ENCODE data around the gene KCNAB1. TPM values are rescaled to one million over a fixed set of nuclear protein-coding genes. Genes with fewer than 3 reads are reported as not detected.

Gene KCNAB1
- total RNA-seq, 1 donor from 2014 or later, result 2.1 TPM

DNA sequence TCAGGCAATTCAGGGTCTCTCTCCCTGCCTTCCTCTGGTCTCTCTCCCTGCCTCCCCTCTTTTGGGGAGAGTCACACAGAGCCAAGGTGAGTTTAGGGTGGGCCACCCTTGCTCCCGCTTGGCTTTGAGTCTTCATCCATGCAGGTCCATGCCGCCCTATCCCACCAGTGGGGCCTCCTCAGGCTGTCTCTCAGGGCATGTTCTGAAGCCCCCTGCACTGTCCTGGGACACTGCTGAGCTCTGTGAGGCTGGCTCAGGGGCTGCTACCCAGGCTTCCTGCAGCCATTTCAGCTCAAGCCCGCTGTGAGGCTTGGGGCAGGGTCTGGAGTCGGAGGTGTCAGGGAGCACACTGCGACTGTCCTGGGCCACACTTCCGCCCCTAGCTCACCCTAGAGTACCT is 231.4 kb downstream of the KCNAB1 start:
- no peak for DNase-seq (ENCODE audit: low spot score, unreplicated experiment)
- Mint-ChIP-seq H3K27me3 (peaks cover 6% of the 10 kb centered on the region), H3K27ac (no peak overlapping the region), H3K9me3 (ENCODE audit: low read depth) (no peaks in the 10 kb centered on the region), H3K4me1 (ENCODE audit: low read depth) (peaks cover 4% of the 10 kb centered on the region), H3K4me3 (ENCODE audit: low read depth) (no peak overlapping the region), H3K36me3 (ENCODE audit: insufficient read depth) (no peaks in the 10 kb centered on the region)
- TF ChIP-seq, protein P1, sequence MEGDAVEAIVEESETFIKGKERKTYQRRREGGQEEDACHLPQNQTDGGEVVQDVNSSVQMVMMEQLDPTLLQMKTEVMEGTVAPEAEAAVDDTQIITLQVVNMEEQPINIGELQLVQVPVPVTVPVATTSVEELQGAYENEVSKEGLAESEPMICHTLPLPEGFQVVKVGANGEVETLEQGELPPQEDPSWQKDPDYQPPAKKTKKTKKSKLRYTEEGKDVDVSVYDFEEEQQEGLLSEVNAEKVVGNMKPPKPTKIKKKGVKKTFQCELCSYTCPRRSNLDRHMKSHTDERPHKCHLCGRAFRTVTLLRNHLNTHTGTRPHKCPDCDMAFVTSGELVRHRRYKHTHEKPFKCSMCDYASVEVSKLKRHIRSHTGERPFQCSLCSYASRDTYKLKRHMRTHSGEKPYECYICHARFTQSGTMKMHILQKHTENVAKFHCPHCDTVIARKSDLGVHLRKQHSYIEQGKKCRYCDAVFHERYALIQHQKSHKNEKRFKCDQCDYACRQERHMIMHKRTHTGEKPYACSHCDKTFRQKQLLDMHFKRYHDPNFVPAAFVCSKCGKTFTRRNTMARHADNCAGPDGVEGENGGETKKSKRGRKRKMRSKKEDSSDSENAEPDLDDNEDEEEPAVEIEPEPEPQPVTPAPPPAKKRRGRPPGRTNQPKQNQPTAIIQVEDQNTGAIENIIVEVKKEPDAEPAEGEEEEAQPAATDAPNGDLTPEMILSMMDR (IDR thresholded peaks at IDR 0.05; ENCODE audit: unreplicated experiment), result no peak

GRCh38 chr3:156352728-156353127 is 232.3 kb downstream of the KCNAB1 start:
- DNase-seq (ENCODE audit: low spot score, unreplicated experiment), result no peak
- H3K36me3 Mint-ChIP-seq (ENCODE audit: insufficient read depth), result no peaks in the 10 kb centered on the region
- peaks cover 6% of the 10 kb centered on the region for H3K27me3 Mint-ChIP-seq
- H3K27ac Mint-ChIP-seq, result no peak overlapping the region
- TF ChIP-seq, protein P1 (IDR thresholded peaks at IDR 0.05; ENCODE audit: unreplicated experiment), result no peak
- H3K4me1 Mint-ChIP-seq (ENCODE audit: low read depth), result peaks cover 4% of the 10 kb centered on the region
- H3K4me3 Mint-ChIP-seq (ENCODE audit: low read depth), result no peak overlapping the region
- no peaks in the 10 kb centered on the region for H3K9me3 Mint-ChIP-seq (ENCODE audit: low read depth)

DNA sequence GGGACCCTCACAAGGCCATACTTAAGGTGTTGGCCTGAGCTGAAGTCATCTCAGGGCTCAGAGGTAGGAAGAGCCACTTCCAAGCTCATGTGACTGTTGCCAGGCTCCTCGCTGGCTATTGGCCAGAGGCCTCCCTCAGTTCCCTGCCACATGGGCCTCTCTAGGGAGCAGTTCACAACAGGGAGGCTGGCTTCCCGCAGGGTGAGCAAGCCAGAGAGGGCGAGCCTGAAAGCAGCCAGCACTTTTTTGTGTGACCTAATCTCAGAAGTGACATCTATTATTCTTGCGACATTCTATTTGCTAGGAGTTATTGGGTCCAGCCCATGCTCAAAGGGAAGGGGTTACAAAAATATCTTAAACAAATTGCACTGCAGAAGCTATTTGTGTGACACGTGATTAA is 233.2 kb downstream of the KCNAB1 start:
- no peaks in the 10 kb centered on the region for H3K9me3 Mint-ChIP-seq (ENCODE audit: low read depth)
- no peak overlapping the region for H3K27ac Mint-ChIP-seq
- peaks cover 6% of the 10 kb centered on the region for H3K27me3 Mint-ChIP-seq
- no peak for DNase-seq (ENCODE audit: low spot score, unreplicated experiment)
- H3K4me1 Mint-ChIP-seq (ENCODE audit: low read depth), result peaks cover 4% of the 10 kb centered on the region
- H3K36me3 Mint-ChIP-seq (ENCODE audit: insufficient read depth), result no peaks in the 10 kb centered on the region
- TF ChIP-seq, protein P1 (IDR thresholded peaks at IDR 0.05; ENCODE audit: unreplicated experiment), result no peak
- H3K4me3 Mint-ChIP-seq (ENCODE audit: low read depth), result no peak overlapping the region

DNA sequence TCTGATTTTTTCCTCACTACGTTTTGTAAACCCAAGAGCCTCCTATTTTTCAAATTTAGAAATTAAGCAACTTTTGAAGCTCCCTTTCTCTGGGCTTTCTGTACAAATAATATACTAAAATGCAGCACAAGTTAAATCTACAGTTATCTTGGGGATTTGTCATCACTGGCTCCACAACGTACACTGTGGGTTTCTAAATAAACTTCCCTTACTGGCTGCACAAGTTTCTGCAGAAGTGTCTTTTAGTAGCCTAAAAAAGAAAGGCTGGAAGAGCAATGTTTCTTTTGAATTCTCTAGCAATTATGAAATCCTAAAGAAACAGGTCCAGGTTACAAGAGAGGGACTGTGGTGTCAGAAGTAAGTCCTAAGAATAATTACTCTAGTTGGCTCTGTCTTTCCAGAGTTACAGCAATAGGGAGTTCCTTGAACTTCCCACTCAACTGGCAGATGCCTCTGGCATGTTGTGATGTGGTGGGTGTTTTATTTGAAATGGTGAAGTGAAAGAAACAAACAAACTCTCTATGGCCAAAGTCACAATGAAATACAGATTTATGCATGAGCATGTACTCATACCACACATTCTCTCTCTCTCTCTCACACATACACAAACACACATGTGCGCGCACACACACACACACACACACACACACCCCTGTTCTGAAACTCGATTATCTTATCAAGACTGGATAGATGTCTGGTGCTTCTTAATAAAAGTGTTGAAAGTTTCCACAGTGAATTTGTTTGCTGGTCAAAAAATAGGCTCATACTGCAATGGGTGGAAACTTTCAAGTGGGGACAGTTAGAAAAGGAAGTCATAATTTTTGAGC is 236.4 kb downstream of the KCNAB1 start:
- no peaks in the 10 kb centered on the region for H3K36me3 Mint-ChIP-seq (ENCODE audit: insufficient read depth)
- H3K27ac Mint-ChIP-seq, result no peak overlapping the region
- peaks cover 12% of the 10 kb centered on the region for H3K27me3 Mint-ChIP-seq
- H3K9me3 Mint-ChIP-seq (ENCODE audit: low read depth), result no peaks in the 10 kb centered on the region
- no peaks in the 10 kb centered on the region for H3K4me1 Mint-ChIP-seq (ENCODE audit: low read depth)
- no peak overlapping the region for H3K4me3 Mint-ChIP-seq (ENCODE audit: low read depth)
- DNase-seq (ENCODE audit: low spot score, unreplicated experiment), result no peak
- TF ChIP-seq, protein P1 (IDR thresholded peaks at IDR 0.05; ENCODE audit: unreplicated experiment), result no peak

DNA sequence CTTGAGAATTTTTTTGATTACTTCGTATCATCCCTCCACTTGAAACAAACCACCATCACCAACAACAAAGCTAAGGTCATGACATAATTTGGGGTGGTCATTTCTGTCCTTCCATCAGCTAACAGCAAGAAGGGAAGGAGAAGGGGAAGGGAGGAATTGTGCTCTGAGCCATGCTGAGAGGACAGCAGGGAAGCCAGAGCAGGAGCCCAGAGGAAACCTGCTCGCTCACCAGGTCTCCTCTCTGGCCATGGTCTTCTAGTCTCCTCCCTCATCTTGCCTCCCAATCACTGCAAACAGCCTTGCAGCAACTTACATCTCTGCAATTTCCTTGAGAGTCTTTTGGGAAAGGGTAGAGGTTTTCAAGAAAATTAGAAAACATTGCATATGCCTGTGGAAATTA is 237.9 kb downstream of the KCNAB1 start:
- no peak for DNase-seq (ENCODE audit: low spot score, unreplicated experiment)
- TF ChIP-seq, protein P1 (IDR thresholded peaks at IDR 0.05; ENCODE audit: unreplicated experiment), result no peak
- H3K27me3 Mint-ChIP-seq, result peaks cover 7% of the 10 kb centered on the region
- no peaks in the 10 kb centered on the region for H3K9me3 Mint-ChIP-seq (ENCODE audit: low read depth)
- no peaks in the 10 kb centered on the region for H3K4me1 Mint-ChIP-seq (ENCODE audit: low read depth)
- H3K36me3 Mint-ChIP-seq (ENCODE audit: insufficient read depth), result no peaks in the 10 kb centered on the region
- H3K4me3 Mint-ChIP-seq (ENCODE audit: low read depth), result no peak overlapping the region
- H3K27ac Mint-ChIP-seq, result no peak overlapping the region

Measured in progenitor cell of endocrine pancreas (in vitro differentiated cells).